ENCODE results near the gene TTPAL. TPM values are rescaled to one million over a fixed set of nuclear protein-coding genes. Genes with fewer than 3 reads are reported as not detected.

The TTPAL gene
- total RNA-seq, 2 experiments from 2014 or later, result 9.0 to 9.9 TPM

DNA sequence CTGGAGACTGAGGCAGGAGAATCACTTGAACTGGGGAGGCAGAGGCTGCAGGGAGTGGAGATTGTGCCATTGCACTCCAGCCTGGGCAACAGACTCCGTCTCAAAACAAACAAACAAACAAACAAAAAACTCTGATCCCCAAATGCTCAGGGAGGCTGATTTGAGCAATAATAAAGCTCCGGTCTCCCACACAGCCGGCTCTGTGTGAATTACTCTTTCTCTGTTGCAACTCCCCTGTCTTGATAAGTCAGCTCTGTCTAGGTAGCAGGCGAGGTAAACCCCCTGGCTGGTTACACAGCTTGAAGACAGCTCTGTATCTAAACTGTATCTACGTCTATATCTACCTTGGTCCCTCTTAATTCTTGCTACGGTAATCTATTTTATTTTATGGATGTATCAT lies 52.6 kb downstream of the TTPAL start:
- ATAC-seq (ENCODE audit: poor library complexity), result no peak
- Histone ChIP-seq H3K4me3 (ENCODE audit: low read length) (no peak overlapping the region), H3K27me3 (ENCODE audit: control insufficient read depth in 1 of 2, insufficient read depth in 2 of 2, low read length in 2 of 2) (no peaks in the 10 kb centered on the region), H3K4me1 (ENCODE audit: insufficient read depth, low read length) (peaks cover 21% of the 10 kb centered on the region), H3K27ac (ENCODE audit: low read depth in 1 of 2, low read length in 2 of 2) (no peak overlapping the region), H3K36me3 (ENCODE audit: insufficient read depth, low read length) (no peaks in the 10 kb centered on the region), H3K9me3 (ENCODE audit: control insufficient read depth in 1 of 2, insufficient read depth in 1 of 2, low read length in 2 of 2) (no peaks in the 10 kb centered on the region)
- POLR2A ChIA-PET, result no interaction called here
- Mint-ChIP-seq H3K36me3 (ENCODE audit: low read depth) (no peaks in the 10 kb centered on the region), H3K27ac (no peak overlapping the region), H3K4me1 (ENCODE audit: low read depth) (peaks cover under 1% of the 10 kb centered on the region), H3K27me3 (no peaks in the 10 kb centered on the region), H3K4me3 (no peak overlapping the region), H3K9me3 (no peaks in the 10 kb centered on the region)
- CTCF ChIA-PET, result no interaction called here
- DNase-seq, result no peak
- TF ChIP-seq, protein P1, sequence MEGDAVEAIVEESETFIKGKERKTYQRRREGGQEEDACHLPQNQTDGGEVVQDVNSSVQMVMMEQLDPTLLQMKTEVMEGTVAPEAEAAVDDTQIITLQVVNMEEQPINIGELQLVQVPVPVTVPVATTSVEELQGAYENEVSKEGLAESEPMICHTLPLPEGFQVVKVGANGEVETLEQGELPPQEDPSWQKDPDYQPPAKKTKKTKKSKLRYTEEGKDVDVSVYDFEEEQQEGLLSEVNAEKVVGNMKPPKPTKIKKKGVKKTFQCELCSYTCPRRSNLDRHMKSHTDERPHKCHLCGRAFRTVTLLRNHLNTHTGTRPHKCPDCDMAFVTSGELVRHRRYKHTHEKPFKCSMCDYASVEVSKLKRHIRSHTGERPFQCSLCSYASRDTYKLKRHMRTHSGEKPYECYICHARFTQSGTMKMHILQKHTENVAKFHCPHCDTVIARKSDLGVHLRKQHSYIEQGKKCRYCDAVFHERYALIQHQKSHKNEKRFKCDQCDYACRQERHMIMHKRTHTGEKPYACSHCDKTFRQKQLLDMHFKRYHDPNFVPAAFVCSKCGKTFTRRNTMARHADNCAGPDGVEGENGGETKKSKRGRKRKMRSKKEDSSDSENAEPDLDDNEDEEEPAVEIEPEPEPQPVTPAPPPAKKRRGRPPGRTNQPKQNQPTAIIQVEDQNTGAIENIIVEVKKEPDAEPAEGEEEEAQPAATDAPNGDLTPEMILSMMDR (IDR thresholded peaks at IDR 0.05), result no peak
- intact Hi-C loops (cut with DNase I, micrococcal nuclease), result loop anchor here (10.0 kb wide), 2 partner anchors 314 to 356 kb away; partner anchors contain the start of genes OSER1 (in 1 of the 2) and YWHAB (in 1 of the 2)

DNA sequence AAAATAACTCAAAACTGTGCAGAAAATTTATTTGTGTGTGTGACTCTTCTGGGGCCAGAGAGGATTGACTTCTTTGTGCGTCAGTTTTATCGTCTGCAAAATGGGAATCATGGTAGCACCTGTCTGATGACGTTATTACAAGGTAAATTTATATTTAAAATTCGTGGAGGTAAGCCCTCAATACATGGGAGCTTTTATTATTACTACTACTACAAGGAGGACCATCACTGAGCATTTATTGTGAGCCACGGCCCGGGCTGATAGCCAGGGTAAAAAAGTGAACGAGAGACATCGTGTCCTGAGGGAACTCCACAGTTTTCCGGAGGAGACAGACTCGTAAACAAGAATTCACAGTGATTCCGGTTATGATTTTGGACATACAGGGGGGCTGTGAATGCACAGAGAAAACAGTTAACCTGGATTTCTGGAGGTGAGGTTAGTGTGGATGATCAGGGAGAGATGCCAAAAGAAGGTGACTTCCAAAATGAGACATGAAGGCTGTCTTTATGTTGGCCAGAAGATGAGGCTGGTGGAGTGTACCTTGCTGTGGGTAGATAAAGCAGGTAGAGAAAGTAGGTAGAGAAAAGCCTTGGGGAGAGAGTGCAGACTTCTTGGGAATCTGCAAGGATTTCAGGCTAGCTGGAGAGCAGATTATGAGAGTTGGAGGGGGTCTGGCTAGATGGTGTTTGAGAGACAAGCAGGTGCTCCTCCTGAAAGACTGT lies 56.7 kb downstream of the TTPAL start:
- H3K27me3 ChIP-seq (ENCODE audit: control insufficient read depth in 1 of 2, insufficient read depth in 2 of 2, low read length in 2 of 2), result no peaks in the 10 kb centered on the region
- H3K27ac Mint-ChIP-seq, result no peak overlapping the region
- intact Hi-C loops (cut with DNase I, micrococcal nuclease), result loop anchor here in 1 of 2 experiments (5.0 kb wide), 1 partner anchor 80 kb away; no protein-coding TSS in a partner anchor
- no peak overlapping the region for H3K4me3 Mint-ChIP-seq
- H3K36me3 Mint-ChIP-seq (ENCODE audit: low read depth), result no peaks in the 10 kb centered on the region
- peaks cover 21% of the 10 kb centered on the region for H3K4me1 ChIP-seq (ENCODE audit: insufficient read depth, low read length)
- ATAC-seq (ENCODE audit: poor library complexity) (peak; percentile 23), DNase-seq (no peak)
- peak overlapping the region in 1 of 2 donors; percentile 17 for H3K27ac ChIP-seq (ENCODE audit: low read depth in 1 of 2, low read length in 2 of 2)
- POLR2A ChIA-PET, result interaction anchor here (1.7 kb wide), 1 partner anchor 11 kb away, joined by 8 read pairs; the partner anchor contains the start of gene SERINC3
- CTCF ChIA-PET, result interaction anchor here (1.3 kb wide), 1 partner anchor 11 kb away, joined by 7 read pairs; the partner anchor contains the start of gene SERINC3
- H3K4me1 Mint-ChIP-seq (ENCODE audit: low read depth), result no peaks in the 10 kb centered on the region
- TF ChIP-seq, protein P1 (IDR thresholded peaks at IDR 0.05), result no peak
- H3K36me3 ChIP-seq (ENCODE audit: insufficient read depth, low read length), result no peaks in the 10 kb centered on the region
- no peaks in the 10 kb centered on the region for H3K9me3 Mint-ChIP-seq
- H3K4me3 ChIP-seq (ENCODE audit: low read length), result peak overlapping the region; percentile 70
- H3K9me3 ChIP-seq (ENCODE audit: control insufficient read depth in 1 of 2, insufficient read depth in 1 of 2, low read length in 2 of 2), result no peaks in the 10 kb centered on the region
- H3K27me3 Mint-ChIP-seq, result no peaks in the 10 kb centered on the region

DNA sequence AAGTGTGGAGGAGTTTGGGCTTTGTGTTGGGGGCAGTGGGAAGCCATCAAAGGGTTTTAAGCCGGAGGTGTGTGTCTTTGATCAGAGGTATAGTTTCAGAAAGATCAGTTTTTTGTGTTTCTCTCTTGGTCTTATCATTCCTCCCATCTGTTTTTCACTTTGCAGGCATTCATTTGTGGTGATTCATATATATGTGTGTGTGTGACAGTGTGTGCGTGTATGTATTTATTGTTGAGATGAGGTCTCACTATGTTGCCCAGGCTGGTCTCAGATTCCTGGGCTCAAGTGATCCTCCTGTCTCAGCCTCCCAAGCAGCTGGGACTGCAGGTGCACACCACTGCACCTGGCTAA lies 57.3 kb downstream of the TTPAL start:
- Mint-ChIP-seq H3K4me1 (ENCODE audit: low read depth) (no peaks in the 10 kb centered on the region), H3K4me3 (no peak overlapping the region), H3K9me3 (no peaks in the 10 kb centered on the region), H3K27ac (no peak overlapping the region), H3K27me3 (no peaks in the 10 kb centered on the region), H3K36me3 (ENCODE audit: low read depth) (no peaks in the 10 kb centered on the region)
- H3K27me3 ChIP-seq (ENCODE audit: control insufficient read depth in 1 of 2, insufficient read depth in 2 of 2, low read length in 2 of 2), result no peaks in the 10 kb centered on the region
- H3K4me3 ChIP-seq (ENCODE audit: low read length), result no peak overlapping the region
- peak overlapping the region in 1 of 2 donors; percentile 17 for H3K27ac ChIP-seq (ENCODE audit: low read depth in 1 of 2, low read length in 2 of 2)
- TF ChIP-seq, protein P1 (IDR thresholded peaks at IDR 0.05), result no peak
- ChIA-PET CTCF (no interaction called here), POLR2A (no interaction called here)
- H3K4me1 ChIP-seq (ENCODE audit: insufficient read depth, low read length), result peaks cover 21% of the 10 kb centered on the region
- peak in 4 of 14 experiments; percentile 6 to 45 (median 44) for DNase-seq
- no peaks in the 10 kb centered on the region for H3K9me3 ChIP-seq (ENCODE audit: control insufficient read depth in 1 of 2, insufficient read depth in 1 of 2, low read length in 2 of 2)
- peak; percentile 37 for ATAC-seq (ENCODE audit: poor library complexity)
- no peaks in the 10 kb centered on the region for H3K36me3 ChIP-seq (ENCODE audit: insufficient read depth, low read length)
- intact Hi-C loops (cut with DNase I, micrococcal nuclease), result loop anchor here in 1 of 2 experiments (5.0 kb wide), 1 partner anchor 79 kb away; no protein-coding TSS in a partner anchor
